CD14-positive monocyte (primary cell): ENCODE data around the gene MISP. TPM values are rescaled to one million over a fixed set of nuclear protein-coding genes. Genes with fewer than 3 reads are reported as not detected.

Experiments
- DNase-seq, 3 donors: peaks; one replicate each; pipeline ENCODE4 v3.0.0-alpha.2; 2011 to 2022
- H2AFZ ChIP-seq: 2 replicates; pipeline ENCODE4 v1.6.0; 2012; ENCODE audit warnings: mild to moderate bottlenecking, low read depth, low read length, inconsistent platforms; ENCODE audit not compliant: insufficient read depth, poor library complexity, severe bottlenecking
- H3K27ac ChIP-seq, 2 donors: 1 replicate in 1 of 2; 2 replicates in 1 of 2; pipeline ENCODE4 v1.5.1; 2012 to 2013; ENCODE audit warnings: low read length in 2 of 2, control low read depth in 1 of 2, inconsistent platforms in 1 of 2, low read depth in 1 of 2, mild to moderate bottlenecking in 1 of 2
- H3K27me3 ChIP-seq, 2 donors: one replicate each; pipeline versions ENCODE4 v1.6.0 to v1.6.1; 2011 to 2013; ENCODE audit warnings: low read length in 2 of 2; ENCODE audit not compliant: control insufficient read depth in 2 of 2, insufficient read depth in 2 of 2
- H3K36me3 ChIP-seq, 2 donors: replicated peaks in 1 of 2; 1 replicate in 1 of 2; 2 replicates in 1 of 2; pipeline versions ENCODE4 v1.5.1 to v1.6.1; 2012 to 2013; ENCODE audit warnings: low read length in 2 of 2, control low read depth in 1 of 2, inconsistent platforms in 1 of 2, mild to moderate bottlenecking in 1 of 2; ENCODE audit not compliant: insufficient read depth in 2 of 2, control insufficient read depth in 1 of 2
- H3K4me1 ChIP-seq, 2 donors: 1 replicate in 1 of 2; 2 replicates in 1 of 2; pipeline versions ENCODE4 v1.5.1 to v1.6.1; 2012 to 2013; ENCODE audit warnings: low read length in 2 of 2, control low read depth in 1 of 2, inconsistent platforms in 1 of 2, mild to moderate bottlenecking in 1 of 2, moderate library complexity in 1 of 2; ENCODE audit not compliant: insufficient read depth in 2 of 2, control insufficient read depth in 1 of 2
- H3K4me2 ChIP-seq: replicated peaks from 2 replicates; pipeline ENCODE3; 2012; ENCODE audit warnings: low read length, moderate library complexity, mild to moderate bottlenecking; ENCODE audit not compliant: poor library complexity, severe bottlenecking; ENCODE audit errors: extremely low read depth
- H3K4me3 ChIP-seq, 3 experiments: fragments of 200-600 bp in 1 of 3; sonication (generic) in 1 of 3; replicated peaks in 1 of 3; 1 replicate in 2 of 3; 2 replicates in 1 of 3; pipeline ENCODE4 v1.5.1; 2011 to 2013; ENCODE audit warnings: low read length in 3 of 3, mild to moderate bottlenecking in 3 of 3, control low read depth in 2 of 3, low read depth in 2 of 3, inconsistent platforms in 1 of 3, moderate library complexity in 1 of 3
- H3K79me2 ChIP-seq: 2 replicates; pipeline ENCODE4 v1.6.0; 2012; ENCODE audit warnings: mild to moderate bottlenecking, control low read depth, inconsistent platforms, low read length, moderate library complexity; ENCODE audit not compliant: insufficient read depth
- H3K9ac ChIP-seq: 2 replicates; pipeline ENCODE4 v1.6.0; 2017; ENCODE audit warnings: low read length, mild to moderate bottlenecking; ENCODE audit not compliant: insufficient read depth, poor library complexity, severe bottlenecking
- H3K9me3 ChIP-seq, 2 donors: replicated peaks in 1 of 2; 1 replicate in 1 of 2; 2 replicates in 1 of 2; pipeline versions ENCODE4 v1.5.1 to v1.6.1; 2012 to 2013; ENCODE audit warnings: low read length in 2 of 2, control low read depth in 1 of 2; ENCODE audit not compliant: control insufficient read depth in 1 of 2, insufficient read depth in 1 of 2
- H4K20me1 ChIP-seq: 2 replicates; pipeline ENCODE4 v1.6.0; 2012; ENCODE audit warnings: mild to moderate bottlenecking, low read length, control low read depth, moderate library complexity; ENCODE audit not compliant: insufficient read depth
- H3K27ac Mint-ChIP-seq, 7 donors: one replicate each; pipeline ENCODE4 v1.8.0; 2020; ENCODE audit warnings: mild to moderate bottlenecking in 7 of 7, mixed read lengths in 7 of 7, moderate library complexity in 6 of 7, inconsistent platforms in 2 of 7
- H3K27me3 Mint-ChIP-seq, 3 donors: one replicate each; pipeline ENCODE4 v1.8.0; 2021 to 2022; ENCODE audit warnings: low read depth in 3 of 3, mild to moderate bottlenecking in 3 of 3, mixed read lengths in 3 of 3, moderate library complexity in 3 of 3, inconsistent platforms in 1 of 3
- H3K36me3 Mint-ChIP-seq, 2 donors: one replicate each; pipeline ENCODE4 v1.8.0; 2020; ENCODE audit warnings: mixed read lengths in 2 of 2, inconsistent platforms in 1 of 2, mild to moderate bottlenecking in 1 of 2
- H3K4me1 Mint-ChIP-seq: one replicate; pipeline ENCODE4 v1.8.0; 2020; ENCODE audit warnings: mild to moderate bottlenecking, mixed read lengths
- H3K4me3 Mint-ChIP-seq, 2 donors: one replicate each; pipeline ENCODE4 v1.8.0; 2020; ENCODE audit warnings: mild to moderate bottlenecking in 2 of 2, mixed read lengths in 2 of 2, moderate library complexity in 1 of 2
- H3K9me3 Mint-ChIP-seq, 7 donors: one replicate each; pipeline ENCODE4 v1.8.0; 2020 to 2022; ENCODE audit warnings: mixed read lengths in 7 of 7, mild to moderate bottlenecking in 6 of 7, moderate library complexity in 6 of 7, inconsistent platforms in 2 of 7
- CTCF ChIP-seq: fragments of 200-600 bp; IDR thresholded peaks from one replicate; pipeline ENCODE4 v1.8.0; 2022; ENCODE audit warnings: antibody characterized with exemption, mild to moderate bottlenecking
- WGBS: methylation state at CpG from one replicate; pipeline ENCODE4 v1.1.5; 2013; ENCODE audit warnings: missing lambda C conversion rate; ENCODE audit not compliant: insufficient coverage; 5-methylcytosine and 5-hydroxymethylcytosine counted together
- intact Hi-C, 2 donors: fragments of 100-400 bp; cut with micrococcal nuclease; formaldehyde crosslinking; loops; one replicate each; pipeline versions ENCODE4 v1.15.0 to v1.15.1; 2023
- polyA plus RNA-seq, 3 donors: library from polyadenylated mRNA; depleted of rRNA in 1 of 3; unstranded in 2 of 3; stranded (reverse) in 1 of 3; fragments of 300-500 nt in 2 of 3; fragments of >200 nt in 1 of 3; fragmentation: Illumina TruSeq in 2 of 3; gene quantifications; 1 replicate in 2 of 3; 2 replicates in 1 of 3; pipeline ENCODE4 v1.2.3, GENCODE V29; 2012 to 2021

MISP gene
- polyA plus RNA-seq, 3 donors, result not detected

- no peak overlapping the region for H3K27ac ChIP-seq
- Mint-ChIP-seq H3K9me3 (peaks cover 14 to 29% (median 25%) of the 10 kb centered on the region in 7 donors), H3K27ac (no peak overlapping the region), H3K4me3 (no peak overlapping the region), H3K4me1 (no peaks in the 10 kb centered on the region), H3K27me3 (peaks cover 5 to 21% (median 6%) of the 10 kb centered on the region in 3 donors), H3K36me3 (peaks cover 0 to 4% of the 10 kb centered on the region in 2 donors)
- no peak overlapping the region for H3K4me2 ChIP-seq
- H3K27me3 ChIP-seq, result no peaks in the 10 kb centered on the region
- H2AFZ ChIP-seq, result no peak overlapping the region
- 96% methylated on average over 7 of the region's 10 CpGs for WGBS
- no peaks in the 10 kb centered on the region for H3K79me2 ChIP-seq
- intact Hi-C loops, result no loop called here
- H3K36me3 ChIP-seq, result no peaks in the 10 kb centered on the region
- DNase-seq, result no peak
- H3K9ac ChIP-seq, result no peak overlapping the region
- H4K20me1 ChIP-seq, result no peaks in the 10 kb centered on the region
- no peak overlapping the region for H3K4me3 ChIP-seq
- H3K9me3 ChIP-seq, result peaks cover 9 to 20% of the 10 kb centered on the region in 2 donors
- no peak for TF ChIP-seq CTCF
- no peaks in the 10 kb centered on the region for H3K4me1 ChIP-seq
Observed at GRCh38 chr19:763181-763580, 12.3 kb downstream of the MISP start.

- Histone ChIP-seq H3K36me3 (no peaks in the 10 kb centered on the region), H3K9ac (no peak overlapping the region), H3K27me3 (no peaks in the 10 kb centered on the region), H3K79me2 (no peaks in the 10 kb centered on the region), H3K4me3 (no peak overlapping the region), H2AFZ (no peak overlapping the region), H3K4me1 (no peaks in the 10 kb centered on the region), H3K9me3 (peaks cover 2 to 13% of the 10 kb centered on the region in 2 donors), H3K27ac (no peak overlapping the region), H4K20me1 (no peaks in the 10 kb centered on the region), H3K4me2 (no peak overlapping the region)
- Mint-ChIP-seq H3K27ac (no peak overlapping the region), H3K36me3 (no peaks in the 10 kb centered on the region), H3K4me1 (no peaks in the 10 kb centered on the region), H3K4me3 (no peak overlapping the region), H3K27me3 (peaks cover 5 to 21% (median 8%) of the 10 kb centered on the region in 3 donors), H3K9me3 (peaks cover 7 to 22% (median 18%) of the 10 kb centered on the region in 7 donors)
- WGBS, result 95% methylated on average over 5 of the region's 6 CpGs
- intact Hi-C loops, result no loop called here
- TF ChIP-seq CTCF, result no peak
- DNase-seq, result no peak
Observed at GRCh38 chr19:763869-764268, 13.0 kb downstream of the MISP start.
